OCI-LY7 (cell line): ENCODE results near the gene SRGAP3.

ENCODE experiments used
- EZH2phosphoT487 ChIP-seq: fragments of 200-600 bp; sonication (generic); IDR thresholded peaks from 2 replicates; pipeline ENCODE4 v1.6.1; 2018; ENCODE audit warnings: low read depth, borderline replicate concordance, mild to moderate bottlenecking, mixed run types, antibody characterized with exemption, low read length, moderate library complexity, mixed read lengths
- TF ChIP-seq, protein P1 (sequence below): fragments of 200-600 bp; sonication (generic); conservative IDR thresholded peaks from 2 replicates; pipeline ENCODE4 v1.5.1; 2014; ENCODE audit warnings: mild to moderate bottlenecking, antibody characterized with exemption, low read length, moderate library complexity, mixed read lengths

GRCh38 chr3:9241956-9242355 lies 7.5 kb downstream of the SRGAP3 start:
- TF ChIP-seq, protein P1, sequence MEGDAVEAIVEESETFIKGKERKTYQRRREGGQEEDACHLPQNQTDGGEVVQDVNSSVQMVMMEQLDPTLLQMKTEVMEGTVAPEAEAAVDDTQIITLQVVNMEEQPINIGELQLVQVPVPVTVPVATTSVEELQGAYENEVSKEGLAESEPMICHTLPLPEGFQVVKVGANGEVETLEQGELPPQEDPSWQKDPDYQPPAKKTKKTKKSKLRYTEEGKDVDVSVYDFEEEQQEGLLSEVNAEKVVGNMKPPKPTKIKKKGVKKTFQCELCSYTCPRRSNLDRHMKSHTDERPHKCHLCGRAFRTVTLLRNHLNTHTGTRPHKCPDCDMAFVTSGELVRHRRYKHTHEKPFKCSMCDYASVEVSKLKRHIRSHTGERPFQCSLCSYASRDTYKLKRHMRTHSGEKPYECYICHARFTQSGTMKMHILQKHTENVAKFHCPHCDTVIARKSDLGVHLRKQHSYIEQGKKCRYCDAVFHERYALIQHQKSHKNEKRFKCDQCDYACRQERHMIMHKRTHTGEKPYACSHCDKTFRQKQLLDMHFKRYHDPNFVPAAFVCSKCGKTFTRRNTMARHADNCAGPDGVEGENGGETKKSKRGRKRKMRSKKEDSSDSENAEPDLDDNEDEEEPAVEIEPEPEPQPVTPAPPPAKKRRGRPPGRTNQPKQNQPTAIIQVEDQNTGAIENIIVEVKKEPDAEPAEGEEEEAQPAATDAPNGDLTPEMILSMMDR, result no peak
- TF ChIP-seq EZH2phosphoT487, result no peak
